DMS153 (cell line): ENCODE data around the gene TLE1.

Source experiments
- DNase-seq: peaks from one replicate; lab custom pipeline; 2025; lab: John Stamatoyannopoulos, UW

TLE1 gene

DNA sequence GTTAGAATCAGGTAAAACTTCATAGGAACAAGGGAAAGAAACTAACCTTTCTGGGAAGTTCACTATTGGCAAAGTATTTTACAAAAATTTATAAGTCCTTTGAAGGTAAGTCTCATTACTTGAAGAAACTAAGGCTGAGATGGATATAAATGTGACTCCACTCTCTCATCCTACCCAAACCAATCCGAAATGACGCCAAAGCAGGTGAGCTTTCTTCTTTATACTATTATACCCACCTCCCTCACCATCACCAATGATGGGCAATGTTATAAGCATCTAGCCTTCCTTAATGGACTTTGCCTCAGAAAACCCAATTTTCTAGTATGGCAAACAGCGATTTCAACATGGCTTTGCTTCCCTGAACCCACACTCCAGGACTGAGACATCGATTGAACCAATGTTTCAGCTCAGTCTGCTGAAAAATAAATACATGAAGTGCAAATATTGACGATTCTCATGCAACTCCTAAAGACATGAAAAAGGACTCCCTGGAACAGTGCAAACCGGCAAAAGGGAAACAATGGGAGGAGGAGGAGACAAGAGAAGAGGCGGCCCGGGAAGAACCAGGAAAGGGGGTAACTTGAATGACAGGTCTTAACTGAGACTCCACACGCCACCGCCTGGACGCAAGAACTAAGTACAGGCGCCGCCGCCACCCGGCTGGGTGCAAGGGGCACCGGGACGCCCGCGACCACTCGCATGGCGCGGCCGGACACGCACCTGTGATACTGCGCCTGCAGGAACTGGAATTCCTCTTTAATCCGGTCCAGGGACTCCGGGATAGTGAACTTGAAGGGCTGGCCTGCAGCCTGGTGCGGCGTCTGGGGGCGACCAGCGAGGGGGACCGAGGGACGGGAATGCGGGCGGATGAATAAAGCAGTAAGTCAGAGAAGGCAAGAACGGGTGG is 2.5 kb downstream of the TLE1 start:
- DNase-seq: peak; percentile 68

DNA sequence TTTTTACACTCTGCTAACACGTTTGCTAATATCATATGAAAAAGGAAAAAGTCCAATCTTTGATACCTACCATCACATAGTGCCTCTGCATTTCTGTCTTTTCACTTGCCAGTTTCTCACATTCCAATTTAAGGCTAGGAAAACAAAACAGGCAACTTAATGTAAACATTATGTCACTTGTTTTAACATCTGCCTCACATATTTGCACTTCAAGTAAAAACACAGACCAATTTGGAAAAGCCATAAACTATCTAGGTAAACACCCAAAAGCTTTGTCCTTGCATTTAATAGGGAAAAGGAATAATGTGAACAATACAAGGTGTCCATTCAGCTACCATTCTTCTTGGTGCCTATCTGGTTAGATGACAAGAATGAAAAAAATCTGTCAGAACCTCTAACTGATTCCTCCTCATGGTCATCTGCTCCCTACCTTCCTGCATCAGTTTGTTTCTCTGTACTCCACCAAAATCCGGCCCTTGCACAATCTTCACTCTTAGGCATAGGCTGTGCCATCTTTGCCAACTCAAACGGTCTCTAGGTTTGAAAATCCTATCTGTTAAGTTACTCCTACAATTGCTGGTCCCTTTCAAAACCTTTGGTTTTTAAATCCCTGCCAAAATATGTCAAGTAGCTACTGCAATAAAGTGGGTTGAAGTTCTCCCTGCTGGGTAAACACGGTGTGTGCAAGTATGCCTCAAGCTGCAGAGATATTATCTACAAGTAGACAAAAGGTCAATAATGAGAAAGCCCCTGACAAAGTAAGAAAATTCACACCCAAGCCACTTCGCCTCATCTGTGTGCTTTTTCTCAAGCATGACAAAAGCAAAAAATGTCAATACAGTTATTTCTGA is 3.4 kb downstream of the TLE1 start:
- DNase-seq: peak; percentile 37

DNA sequence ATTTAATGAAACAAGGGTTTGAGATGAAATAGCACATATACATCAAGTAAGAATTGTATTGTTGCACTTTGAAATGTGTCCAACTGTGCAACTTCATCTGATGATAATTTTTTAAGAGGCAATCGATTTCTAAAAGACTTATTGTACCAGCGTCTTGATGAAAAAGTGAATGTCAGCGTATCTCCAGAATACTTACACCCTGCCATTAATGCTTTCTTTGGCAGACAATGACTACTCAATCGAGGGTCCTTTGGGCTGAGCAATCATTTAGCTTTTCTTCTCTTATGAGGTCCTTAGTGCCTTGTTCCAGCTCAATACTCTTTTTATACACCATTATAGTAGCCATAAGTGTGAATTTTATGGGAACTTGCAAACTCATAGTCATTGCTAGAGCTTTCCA is 4.7 kb downstream of the TLE1 start:
- no peak for DNase-seq

DNA sequence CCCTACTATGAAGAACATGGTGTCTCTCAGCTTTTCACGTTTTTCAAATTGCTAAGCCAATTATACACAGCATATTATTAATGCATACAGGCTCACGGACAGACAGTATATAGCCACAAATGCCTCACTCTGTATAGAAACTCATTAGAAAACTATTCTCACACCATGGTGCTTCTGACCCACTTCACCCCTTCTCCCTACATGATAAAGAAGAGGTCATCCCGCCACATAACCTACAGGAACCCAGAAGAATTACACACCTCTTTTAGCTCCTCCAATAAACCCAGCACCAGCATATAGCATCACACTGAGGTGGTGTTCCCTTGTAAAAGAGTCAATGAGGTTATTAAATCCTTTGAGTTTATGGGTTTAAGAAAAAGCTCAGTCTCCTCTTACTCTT is 5.6 kb downstream of the TLE1 start:
- DNase-seq: no peak

DNA sequence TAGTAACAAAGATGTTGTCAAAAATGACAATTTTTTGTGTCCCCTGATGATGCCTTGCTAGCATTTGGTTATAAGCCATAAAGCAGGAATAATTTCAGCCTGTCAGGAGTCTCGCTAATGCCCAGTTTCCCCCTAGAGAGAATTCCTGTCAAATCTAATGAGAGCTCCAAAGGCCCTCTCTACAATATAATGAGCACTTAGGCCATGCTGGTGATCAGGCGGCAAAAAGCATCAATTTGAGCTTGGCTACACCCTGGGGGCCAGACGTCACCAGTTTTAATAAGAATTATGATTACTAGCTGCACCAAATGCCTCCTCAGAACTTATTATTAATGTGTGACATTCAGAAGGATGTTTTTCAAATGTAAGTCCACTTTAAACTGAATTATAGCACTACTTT is 6.1 kb downstream of the TLE1 start:
- DNase-seq: no peak

DNA sequence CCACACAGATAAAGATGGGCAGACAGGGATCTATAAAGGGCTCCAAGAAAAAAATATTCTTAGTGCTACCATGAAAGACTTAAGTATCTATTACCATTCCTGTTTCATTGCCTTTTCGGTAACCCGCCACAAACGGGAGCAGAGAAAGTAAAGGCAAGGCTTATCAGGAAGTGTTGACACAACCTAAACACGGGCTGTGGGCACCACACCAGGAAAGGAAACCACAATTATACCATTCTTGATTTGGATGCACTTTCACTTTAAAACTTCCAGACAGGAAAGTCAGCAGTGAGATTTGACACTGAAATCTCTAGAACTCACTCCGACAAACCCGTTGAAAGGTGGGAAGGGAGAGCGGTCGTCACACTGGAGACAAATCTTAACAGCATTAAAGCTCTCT is 6.5 kb downstream of the TLE1 start:
- no peak for DNase-seq

DNA sequence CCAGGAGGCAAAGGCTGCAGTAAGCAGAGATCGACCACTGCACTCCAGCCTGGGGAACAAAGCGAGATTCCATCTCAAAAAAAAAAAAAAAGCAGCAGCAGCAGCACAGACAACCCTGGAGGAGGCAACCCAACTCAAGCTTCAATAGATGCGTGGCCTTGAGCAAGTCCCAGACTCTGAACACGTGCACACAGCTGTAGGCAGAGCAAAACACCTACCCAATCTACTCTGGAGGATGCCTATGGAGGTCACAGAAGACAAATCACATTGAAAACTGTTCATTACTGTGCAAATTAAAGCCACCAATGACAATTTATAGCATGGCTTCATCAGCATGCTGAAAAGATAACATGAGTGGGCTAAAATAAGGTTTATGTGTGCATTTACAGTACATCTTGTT is 7.2 kb downstream of the TLE1 start:
- no peak for DNase-seq

DNA sequence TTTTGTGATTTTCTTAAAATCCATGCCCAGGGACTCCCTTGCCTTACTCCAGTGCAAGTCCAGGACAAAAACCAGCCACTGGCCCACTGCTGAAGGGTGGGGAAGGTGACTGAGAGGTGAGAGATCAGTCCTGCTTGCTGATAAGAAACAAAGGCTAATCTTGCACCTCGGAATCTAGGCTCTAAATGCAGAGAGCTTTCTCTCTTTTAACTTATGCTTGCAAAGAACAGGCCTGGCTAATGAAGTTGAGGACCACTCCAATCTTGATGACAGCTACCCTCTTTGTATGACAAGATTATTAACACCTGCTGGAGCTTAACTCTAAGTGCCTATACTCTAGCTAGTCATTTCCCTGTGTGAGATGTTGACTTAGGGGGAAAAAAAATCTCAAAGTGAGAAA is 8.8 kb downstream of the TLE1 start:
- DNase-seq: no peak

DNA sequence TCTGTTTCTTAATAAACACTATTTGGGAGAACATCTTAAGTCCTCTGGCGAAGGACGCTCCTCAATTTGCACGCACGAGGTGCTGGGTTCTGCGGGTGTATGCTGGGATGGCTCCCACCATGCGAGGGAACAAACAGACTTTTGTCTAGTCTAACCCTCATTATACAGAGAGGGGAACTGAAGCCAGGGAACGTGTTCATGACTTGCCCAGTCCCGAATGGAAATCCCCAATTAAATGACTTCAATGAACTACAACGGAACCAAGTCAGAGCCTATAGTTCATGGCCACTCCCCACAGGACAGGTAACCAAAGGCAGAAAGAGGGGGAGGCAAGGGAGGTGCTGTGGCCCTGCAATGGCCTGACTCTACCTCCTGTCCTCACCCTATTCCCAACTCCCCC is 9.3 kb downstream of the TLE1 start:
- no peak for DNase-seq

DNA sequence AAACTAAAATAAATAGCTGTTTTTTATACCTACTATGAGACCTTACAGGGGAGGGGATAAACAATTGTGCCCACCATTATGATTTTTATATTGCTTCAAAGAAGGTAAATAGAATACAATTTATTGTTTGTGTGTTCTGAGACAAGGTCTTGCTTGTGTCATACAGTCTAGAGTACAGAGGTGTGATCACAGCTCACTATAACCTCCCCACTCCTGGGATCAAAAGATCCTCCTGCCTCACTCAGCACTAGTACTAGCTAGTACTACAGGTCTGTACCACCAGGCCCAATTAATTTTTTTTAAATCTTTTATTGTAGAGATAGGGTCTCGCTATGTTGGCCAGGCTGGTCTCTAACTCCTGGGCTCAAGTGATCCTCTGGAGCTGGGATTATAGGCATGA is 11.3 kb downstream of the TLE1 start:
- no peak for DNase-seq

DNA sequence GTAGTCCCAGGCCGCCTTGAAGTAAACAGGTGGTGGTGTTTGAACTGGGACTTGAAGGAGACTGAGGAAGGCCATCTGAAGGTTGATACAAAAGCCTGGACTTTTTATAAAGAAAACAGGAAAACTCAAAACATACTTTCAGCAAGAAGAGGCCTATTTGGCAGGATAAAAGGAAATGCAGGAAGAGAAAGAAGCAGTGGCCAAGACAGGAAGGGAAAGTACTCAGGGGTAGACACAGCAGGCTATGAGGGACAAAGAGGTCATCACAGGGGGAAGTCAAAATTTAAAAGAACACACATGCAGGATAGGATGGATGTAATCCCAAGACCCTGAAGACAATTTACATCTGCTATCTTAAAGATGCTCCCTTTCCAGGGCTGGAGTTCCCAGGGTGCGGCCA is 13.0 kb downstream of the TLE1 start:
- no peak for DNase-seq

DNA sequence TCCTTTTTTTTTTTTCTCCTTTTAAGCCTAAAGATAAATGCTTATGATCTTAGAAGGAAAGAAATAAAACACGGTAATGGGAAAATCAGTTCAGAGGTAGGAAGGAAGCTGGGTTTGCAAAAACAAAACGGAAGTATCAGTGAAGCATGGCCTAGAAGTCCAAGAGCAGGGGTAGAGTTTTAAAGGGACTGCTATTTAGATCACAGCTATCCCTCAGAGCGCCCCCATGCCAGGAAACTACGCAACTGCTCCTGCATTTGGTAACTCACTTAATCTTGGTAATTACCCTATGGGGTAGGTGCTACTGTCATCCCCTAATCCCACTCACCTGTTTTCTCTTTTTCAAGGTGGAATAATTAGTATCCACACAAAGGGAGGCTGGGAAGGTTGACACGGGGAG is 16.0 kb downstream of the TLE1 start:
- DNase-seq: no peak

DNA sequence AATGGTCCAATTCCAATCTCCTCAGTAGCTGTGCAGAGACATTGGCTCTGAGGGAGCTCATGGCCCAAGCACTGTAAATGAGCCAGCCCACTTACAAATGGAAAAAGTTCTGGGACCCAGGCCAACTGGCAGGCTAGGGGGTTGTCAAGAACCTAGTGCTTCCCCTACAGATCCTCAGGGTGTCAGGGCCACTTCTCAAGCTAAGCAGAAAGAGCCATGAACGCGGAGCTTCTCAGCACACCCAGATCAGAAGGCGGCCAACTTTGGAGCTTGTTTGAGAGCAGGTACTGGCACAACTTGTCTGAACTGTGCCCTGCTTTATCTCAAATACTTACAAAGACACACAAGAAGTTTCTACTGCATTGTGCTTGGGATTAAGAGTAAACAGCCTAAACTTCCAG is 17.5 kb downstream of the TLE1 start:
- no peak for DNase-seq

DNA sequence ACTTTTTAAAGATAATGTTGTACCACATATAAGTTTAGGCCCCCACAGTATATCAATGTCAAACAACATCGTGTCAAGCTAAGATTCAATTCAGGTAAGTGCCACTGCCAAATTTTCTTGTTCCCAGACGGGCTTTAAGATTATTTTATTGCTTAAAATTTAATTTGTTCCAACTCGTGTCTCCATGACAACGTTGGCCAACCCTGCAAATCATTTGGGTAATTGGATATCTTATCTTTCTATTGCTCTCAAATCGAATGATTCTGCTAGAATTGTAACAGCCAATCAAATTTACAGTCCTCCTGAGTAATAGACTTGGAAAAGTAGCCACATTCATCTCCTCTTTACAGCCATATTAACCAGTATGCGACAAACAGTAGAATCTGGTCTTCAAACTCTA is 19.5 kb downstream of the TLE1 start:
- no peak for DNase-seq

DNA sequence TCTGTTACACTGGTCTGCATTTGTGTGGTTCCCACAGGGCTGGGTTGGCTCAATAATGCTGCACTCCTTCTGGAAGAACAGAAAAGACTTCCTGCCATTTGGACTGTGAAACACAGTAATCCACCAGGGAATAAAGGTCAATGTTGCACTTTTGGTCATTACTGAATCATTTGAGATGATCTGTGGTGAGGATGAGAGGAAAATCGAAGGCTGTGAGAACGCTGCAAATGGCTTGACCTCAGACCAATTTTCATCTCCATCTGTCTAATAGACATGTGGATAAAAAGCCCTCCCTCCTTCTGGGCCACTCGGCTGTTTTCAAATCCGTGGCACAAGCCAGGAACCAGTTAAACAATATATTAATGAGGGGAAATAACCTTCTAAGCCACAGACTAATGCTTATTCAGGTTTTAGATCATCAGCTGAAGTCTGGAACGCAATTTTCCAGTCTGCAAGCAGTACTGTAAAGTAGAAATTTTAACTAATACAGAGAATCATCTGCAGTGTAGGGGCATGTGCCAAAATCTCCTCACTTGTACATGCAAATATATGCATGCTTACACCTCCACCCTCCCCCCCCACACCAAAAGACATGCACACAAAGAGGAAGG is 20.2 kb downstream of the TLE1 start:
- DNase-seq: no peak

DNA sequence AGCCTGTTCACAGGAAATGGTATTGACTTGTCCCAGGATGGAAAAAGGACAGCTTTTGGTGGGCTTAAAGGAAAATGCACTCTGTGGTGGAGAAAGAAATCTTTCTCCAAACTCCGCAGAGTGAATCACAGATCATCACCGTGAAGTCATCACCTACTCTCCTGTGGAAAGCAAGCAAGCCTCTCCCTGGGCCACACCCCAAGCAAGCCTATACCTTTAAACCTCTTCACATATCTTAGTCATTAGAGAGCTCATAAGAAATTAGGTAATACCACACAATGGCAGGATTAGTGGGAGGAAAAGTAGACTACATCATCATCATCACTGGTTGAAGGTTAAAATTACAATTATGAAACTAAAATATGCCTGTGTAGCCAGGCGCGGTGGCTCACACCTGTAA is 23.2 kb downstream of the TLE1 start:
- DNase-seq: no peak

DNA sequence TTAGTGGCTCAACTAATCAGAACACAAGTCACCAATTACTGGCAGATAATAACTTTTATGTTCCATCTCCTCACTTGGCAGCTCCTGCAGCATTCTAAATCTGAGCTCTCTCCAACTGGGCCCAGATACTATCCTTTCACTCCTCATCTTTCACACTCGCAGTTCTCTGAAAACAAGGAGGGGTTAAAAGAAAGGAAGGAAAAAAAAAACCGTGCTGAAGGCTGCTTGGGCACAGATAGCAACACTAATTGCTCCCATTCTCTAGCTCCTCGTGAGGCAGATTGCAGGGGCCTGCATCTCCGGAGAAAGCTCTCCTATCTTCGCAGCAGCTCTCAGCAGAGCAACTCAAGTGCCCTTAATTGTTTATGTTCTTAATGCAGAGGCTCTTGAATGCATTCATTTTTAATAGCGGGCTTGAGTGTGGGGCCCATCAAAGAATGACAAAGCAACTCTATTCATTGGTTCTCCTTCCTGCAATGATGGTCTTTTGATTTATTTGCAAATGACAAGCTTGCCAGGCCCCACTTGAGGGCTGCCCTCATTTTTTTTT is 23.9 kb downstream of the TLE1 start:
- peak; percentile 56 for DNase-seq

DNA sequence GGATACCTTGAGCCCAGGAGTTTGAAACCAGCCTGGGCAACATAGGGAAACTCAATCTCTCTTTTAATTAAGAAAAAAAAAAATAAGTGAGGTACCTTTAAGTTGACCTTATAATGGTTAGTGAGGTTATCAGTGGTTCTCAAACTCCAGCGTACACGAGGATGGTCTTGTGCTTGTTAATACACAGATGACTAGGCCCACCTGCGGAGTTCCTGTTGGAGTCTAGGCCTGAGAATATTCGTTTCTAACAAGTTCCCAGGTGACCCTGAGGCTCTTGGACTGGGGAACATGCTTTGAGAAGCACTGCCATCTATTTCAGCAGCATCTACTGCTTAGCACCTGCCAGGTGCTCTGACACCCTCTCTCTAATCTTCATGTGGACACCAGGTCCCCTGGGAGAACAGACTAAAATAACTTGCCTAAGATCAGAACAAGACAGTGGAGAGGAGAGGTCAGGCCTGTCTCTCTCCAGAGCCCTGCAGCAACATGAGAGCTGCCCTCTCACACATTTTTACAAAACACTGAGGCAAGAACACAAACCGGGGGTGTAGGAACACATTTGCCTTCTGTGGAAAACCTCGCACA is 24.6 kb downstream of the TLE1 start:
- DNase-seq: no peak

DNA sequence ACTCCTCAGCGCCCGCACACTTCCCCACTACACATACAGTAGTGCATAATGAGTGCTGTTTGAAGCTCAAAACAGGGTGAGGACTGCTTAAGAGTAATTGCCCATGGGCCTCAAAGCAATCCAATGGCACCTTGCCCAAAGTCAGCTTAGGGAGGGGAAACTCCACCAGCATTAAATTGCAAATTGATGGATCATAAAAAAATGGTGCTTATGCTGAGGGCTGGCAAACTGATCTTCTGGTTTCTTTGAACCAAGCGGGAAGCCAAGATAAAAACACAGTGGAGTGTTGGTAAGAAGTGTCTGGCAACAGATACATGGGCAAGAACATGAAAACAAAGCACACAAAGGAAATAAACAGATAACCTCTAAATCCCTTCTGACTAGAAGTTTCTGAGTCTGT is 28.0 kb downstream of the TLE1 start:
- DNase-seq: no peak

DNA sequence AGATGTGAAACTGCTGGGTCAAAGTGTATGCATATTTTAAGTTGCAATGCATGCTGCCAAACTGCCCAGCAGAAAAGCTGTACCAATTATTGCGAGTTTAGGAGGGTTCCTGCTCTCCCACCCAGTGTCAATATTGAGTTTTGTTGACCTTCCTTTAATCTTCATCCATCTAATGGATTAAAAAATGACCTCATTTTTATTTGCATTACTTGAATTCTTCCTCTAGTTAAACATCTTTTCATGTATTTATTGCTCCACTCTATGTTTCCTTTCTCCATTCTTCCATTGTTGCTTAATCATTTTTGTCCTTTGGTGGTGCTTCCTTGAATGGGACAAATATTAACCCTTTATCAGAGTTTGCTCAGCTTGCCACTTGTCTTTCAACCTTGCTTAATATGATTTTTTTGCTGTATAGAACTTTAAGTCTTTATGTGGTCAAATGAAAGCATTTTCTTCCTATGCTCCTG is 32.4 kb downstream of the TLE1 start:
- DNase-seq: peak; percentile 25

DNA sequence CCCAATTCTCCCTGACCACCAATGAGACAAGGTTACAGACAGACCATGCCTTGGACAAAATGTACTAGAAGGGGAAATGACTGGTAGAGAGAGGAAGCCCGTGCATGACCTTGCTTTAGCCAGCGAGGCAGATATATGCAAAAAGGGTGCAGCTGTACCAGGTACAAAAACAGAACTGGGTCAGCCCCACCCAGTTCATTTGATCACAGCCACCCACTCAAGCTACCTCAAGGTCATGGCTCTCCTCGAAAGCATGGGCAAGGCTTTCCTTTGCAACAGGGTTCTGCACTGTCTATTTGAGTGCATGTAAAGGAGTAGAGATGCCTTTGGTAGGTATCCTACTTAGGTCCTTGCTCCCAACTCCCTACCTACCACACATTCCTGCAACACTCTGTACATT is 33.3 kb downstream of the TLE1 start:
- DNase-seq: no peak

DNA sequence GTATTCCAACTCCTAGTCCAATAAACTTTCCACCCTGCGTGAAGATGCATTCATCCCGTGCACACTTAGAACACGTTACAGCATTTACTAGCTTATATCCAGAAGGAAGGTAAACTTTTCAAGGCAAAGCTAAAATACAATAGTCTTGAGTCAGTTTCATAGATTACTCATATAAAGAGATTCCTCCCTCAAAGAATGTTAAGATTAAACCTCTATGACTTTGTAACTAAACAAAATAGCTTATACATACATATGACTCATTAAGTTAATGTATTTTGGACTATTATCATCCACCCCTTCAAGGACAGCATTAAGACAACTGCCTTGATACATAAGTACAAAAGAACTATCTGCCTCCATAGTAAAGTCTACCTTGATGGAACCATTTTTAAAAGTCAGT is 36.1 kb downstream of the TLE1 start:
- DNase-seq: no peak
